ENCODE results near the gene CELF5. TPM values are rescaled to one million over a fixed set of nuclear protein-coding genes. Genes with fewer than 3 reads are reported as not detected.

The CELF5 gene
- polyA plus RNA-seq, 12 donors, result 0.04 to 8.5 (median 0.35) TPM; not detected in 1

- DNase-seq, result no peak
Observed at GRCh38 chr19:3343619-3344502, 119.4 kb downstream of the CELF5 start.

DNA sequence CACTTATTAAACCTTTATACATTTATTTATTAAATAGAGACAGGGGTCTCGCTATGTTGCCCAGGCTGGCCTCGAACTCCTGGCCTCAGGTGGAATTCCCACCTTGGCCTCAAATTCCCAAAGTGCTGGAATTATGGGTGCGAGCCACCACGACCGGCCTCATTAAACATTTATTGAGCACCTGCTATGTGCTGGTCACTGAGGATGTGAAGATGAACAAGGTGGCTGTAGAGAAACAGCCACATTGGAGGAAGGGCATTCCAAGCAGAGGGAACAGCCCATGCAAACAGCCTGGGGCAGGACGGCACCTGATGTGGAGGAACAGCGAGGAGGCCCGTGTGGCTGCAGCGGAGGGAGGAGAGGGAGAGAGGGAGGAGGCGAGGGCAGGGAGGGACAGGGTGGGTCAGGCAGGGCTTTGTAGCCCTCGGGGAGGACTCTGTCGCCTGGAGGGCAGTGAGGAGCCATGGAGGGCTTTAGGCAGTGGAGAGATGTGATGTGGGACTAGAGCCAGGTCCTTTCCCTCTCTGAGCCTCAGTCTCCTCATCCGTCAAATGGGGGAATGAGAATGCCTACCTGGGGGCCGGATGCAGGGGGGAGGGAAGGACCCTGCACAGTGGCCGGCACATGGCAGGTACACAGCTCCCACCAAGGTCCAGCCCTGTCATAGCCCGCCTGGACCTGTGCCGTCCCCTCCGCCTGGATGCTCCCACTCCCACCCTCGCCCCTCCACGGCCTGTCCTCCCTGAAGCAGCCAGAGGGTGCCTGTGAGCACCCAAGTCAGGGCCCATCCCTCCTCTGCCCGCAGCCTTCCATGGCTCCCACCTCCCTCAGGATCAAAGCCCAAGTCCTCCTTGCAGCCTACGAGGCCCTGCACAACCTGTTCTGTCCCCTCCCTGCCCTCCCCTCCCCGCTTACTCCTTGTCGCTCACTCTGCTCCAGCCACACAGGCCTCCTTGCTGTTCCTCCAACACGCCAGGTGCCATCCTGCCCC lies 120.4 kb downstream of the CELF5 start:
- DNase-seq, result no peak

DNA sequence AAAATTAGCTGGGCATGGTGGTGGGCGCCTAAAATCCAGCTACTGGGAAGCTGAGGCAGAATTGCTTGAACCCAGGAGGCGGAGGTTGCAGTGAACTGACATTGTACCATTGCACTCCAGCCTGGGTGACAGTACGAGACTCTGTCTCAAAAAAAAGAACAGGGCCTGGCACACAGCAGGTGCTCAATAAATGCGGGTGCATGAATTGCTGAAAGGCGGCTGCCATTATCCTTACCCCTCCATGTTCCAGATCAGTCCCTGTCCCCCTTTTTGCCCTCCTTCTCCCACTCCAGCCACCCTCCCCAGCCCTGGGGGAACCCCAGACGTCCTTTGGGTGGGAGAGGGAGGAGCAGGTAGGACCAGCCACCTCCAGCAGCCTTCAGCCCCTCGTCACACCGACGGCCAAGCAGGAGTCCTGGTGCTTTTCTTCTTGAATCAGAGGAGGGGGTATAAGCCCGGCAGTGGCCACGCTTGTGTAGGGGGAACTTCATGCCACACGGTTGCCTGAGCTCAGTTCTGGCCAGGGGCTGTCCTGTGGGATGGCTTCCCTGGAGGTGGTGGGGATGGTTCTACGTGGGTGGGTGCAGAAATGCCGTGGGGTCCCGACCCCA lies 121.5 kb downstream of the CELF5 start:
- DNase-seq, result no peak

Other genes with a start within 250 kb of the CELF5 start
- under 1 TPM in 10 of 12 donors, not detected in 2; 0.21 to 0.92 (median 0.63) TPM for gene TLE6, start 247.1 kb upstream of the CELF5 start, polyA plus RNA-seq (ENCODE audit: insufficient read length in 12 of 12)
- 100 to 1,000 TPM in 1 of 12 donors, 10 to 100 TPM in 10, not detected in 1; 20.0 to 107 (median 28.4) TPM for gene TLE2, start 195.4 kb upstream of the CELF5 start, polyA plus RNA-seq (ENCODE audit: insufficient read length in 12 of 12)
- gene TLE5, start 162.2 kb upstream of the CELF5 start, polyA plus RNA-seq (ENCODE audit: insufficient read length in 12 of 12), result 1,000 to 10,000 TPM in 1 of 12 donors, 100 to 1,000 TPM in 11; 470 to 1,024 (median 663) TPM
- gene GNA11, start 130.3 kb upstream of the CELF5 start, polyA plus RNA-seq (ENCODE audit: insufficient read length in 12 of 12), result 100 to 1,000 TPM in 1 of 12 donors, 10 to 100 TPM in 11; 40.7 to 169 (median 59.3) TPM
- 1 to 10 TPM in 9 of 12 donors, under 1 TPM in 1, not detected in 2; 0.93 to 8.7 (median 1.5) TPM for gene GNA15, start 88.6 kb upstream of the CELF5 start, polyA plus RNA-seq (ENCODE audit: insufficient read length in 12 of 12)
- 1 to 10 TPM in 1 of 12 donors, under 1 TPM in 9, not detected in 2; 0.12 to 1.7 (median 0.29) TPM for gene S1PR4, start 45.9 kb upstream of the CELF5 start, polyA plus RNA-seq (ENCODE audit: insufficient read length in 12 of 12)
- gene NCLN, start 38.7 kb upstream of the CELF5 start, polyA plus RNA-seq (ENCODE audit: insufficient read length in 12 of 12), result 10 to 100 TPM in 11 of 12 donors, not detected in 1; 17.7 to 44.3 (median 24.3) TPM
- gene NFIC, start 141.9 kb downstream of the CELF5 start, polyA plus RNA-seq (ENCODE audit: insufficient read length in 12 of 12), result 100 to 1,000 TPM in 1 of 12 donors, 10 to 100 TPM in 11; 30.9 to 375 (median 38.9) TPM

Measured in muscle of arm (tissue), 12 donors.